Inflammatory macrophage treated with lipopolysaccharide for 4 hours (primary cell): ENCODE measurements around the gene GRIA3.
"Not testable (repeated sequence)": the region's sequence is repeated elsewhere in the genome, so short reads cannot be mapped to it uniquely, and the experiment has no call there.

Experiments used
- DNase-seq: peaks from one replicate; pipeline ENCODE4 v3.0.0-alpha.2; 2020

The GRIA3 gene

DNA sequence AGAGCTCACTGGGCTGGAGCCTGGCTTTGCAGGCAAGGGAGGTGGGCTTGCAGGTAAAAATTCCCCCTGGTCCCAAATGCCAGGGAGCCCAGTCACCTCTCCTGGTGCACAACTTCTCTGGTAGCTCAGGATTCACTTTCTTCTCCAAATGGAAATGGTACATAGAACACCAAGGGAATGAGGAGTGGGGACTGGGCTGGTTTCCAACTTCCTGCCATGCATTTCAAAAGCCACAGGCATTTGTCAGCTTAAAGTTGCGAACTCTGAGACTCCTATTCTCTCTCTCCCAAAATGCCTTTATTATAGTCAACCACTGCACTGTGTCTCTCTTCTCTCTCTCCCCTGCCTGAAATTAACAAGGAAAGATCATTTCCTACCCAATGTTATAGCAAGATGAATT lies 177.3 kb downstream of the GRIA3 start:
- no peak for DNase-seq

DNA sequence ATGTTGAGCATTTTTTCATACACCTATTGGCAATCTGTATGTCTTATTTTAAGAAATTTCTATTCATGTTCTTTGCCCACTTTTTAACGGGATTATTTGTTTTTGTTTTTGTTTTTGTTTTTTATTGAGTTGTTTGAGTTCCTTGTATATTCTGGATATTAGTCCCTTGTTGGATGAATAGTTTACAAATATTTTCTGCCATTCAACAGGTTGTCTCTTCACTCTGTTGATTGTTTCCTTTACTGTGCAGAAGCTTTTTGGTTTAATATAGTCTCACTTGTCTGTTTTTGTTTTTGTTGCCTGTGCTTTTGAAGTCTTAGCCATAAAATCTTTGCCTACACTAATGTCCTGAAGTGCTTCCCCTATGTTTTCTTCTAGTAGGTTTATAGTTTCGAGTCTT lies 202.1 kb downstream of the GRIA3 start:
- not testable (repeated sequence) for DNase-seq

DNA sequence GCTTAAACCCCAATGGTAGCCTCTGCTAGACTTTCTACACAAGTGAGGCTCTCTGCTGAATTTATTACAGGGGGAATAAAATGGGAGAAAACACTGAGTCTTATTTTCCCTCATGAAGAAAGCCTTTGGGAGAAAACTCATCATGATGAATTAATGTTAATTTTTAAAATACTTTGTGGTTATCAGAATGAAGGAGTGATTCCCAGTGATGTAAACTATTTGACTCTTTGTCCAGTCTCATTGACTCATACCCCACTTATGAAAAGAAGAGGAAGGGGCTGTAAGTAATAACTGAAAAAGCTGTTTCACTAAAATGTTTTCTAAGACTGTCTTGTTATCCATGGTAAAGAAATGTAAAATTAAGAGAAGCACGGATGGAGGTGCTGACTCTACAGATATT lies 208.8 kb downstream of the GRIA3 start:
- DNase-seq, result no peak

GRCh38 chrX:123399709-123400108 lies 215.6 kb downstream of the GRIA3 start:
- DNase-seq, result no peak

GRCh38 chrX:123405231-123405630 lies 221.2 kb downstream of the GRIA3 start:
- no peak for DNase-seq

- no peak for DNase-seq
These were observed 225.0 kb downstream of the GRIA3 start for GRCh38 chrX:123408821-123409737.

DNA sequence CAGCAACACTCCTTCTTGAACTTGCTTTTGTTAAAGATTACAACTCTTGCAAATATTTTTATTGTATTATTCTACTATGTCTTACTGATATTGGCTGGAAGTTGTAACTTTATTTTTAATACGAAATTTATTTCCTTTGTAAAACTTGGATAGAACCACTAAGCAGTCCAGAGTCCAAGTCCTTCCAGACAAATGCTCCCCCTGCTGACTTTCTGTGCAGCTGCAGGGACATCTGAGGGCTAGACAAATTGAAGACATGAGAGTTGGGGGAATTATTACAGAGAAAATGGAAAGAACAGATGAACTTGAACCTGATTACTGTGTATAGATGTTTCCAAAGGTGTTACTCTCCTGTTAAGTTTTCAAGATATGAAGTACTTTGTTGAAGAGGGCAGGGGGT lies 238.8 kb downstream of the GRIA3 start:
- no peak for DNase-seq

DNA sequence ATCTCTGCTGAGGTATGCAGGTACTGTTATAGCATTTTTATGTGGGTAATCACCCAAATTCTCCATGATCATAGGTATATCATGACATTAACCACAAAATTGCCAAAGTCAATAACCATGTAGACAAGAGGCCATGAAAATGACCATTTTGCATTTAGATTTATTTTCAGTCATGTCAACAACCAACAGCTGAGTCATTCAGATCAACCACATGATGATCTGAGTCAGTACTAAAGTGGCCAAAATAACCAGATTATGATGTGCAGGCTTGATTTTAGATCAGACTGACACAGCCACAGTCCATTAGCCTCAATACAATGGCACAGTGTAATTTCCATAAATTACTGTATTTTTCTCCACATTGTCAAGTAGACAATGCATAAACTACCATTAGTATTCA lies 240.5 kb downstream of the GRIA3 start:
- peak; percentile 0 for DNase-seq

- DNase-seq, result no peak
These were observed 241.4 kb downstream of the GRIA3 start for GRCh38 chrX:123425471-123425870.

DNA sequence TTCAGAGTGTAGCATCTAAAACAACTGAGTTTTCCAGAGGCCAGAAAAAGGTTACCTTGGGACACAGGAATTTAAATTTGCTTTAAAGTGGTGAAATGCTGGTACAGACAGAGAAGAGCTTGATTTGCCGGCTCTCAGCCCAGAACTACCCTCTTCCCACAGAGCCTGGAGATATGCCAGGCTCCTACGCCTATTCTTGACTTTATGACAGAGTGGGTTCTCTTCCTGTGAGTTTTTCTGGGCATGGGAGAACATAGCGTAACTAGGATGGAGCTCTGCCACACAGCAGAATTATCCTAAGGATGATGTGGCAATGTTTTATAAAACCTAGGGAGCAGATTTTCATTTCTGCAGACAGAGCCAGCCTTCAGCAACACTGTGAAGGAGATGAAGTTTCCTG lies 241.8 kb downstream of the GRIA3 start:
- DNase-seq, result no peak

GRCh38 chrX:123432361-123433150 lies 248.5 kb downstream of the GRIA3 start:
- DNase-seq, result no peak

GRCh38 chrX:123436512-123437136 lies 252.5 kb downstream of the GRIA3 start:
- DNase-seq, result no peak

DNA sequence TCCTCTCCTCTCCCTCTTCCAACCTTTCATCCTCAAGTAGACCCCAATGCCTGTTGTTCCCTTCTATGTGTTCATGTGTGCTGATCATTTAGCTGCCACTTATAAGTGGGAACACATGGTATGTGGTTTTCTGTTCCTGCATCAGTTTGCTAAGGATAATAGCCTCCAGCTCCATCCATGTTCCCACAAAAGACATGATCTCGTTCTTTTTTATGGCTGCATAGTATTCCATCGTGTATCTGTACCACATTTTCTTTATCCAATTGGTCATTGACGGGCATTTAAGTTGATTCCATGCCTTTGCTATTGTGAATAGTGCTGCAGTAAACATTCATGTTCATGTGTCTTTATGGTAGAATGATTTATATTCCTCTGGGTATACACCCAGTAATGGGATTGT lies 255.8 kb downstream of the GRIA3 start:
- not testable (repeated sequence) for DNase-seq

- DNase-seq, result no peak
These were observed 258.7 kb downstream of the GRIA3 start for GRCh38 chrX:123442764-123443163.

GRCh38 chrX:123447506-123447905 lies 263.4 kb downstream of the GRIA3 start:
- DNase-seq, result no peak

GRCh38 chrX:123449335-123449734 lies 265.3 kb downstream of the GRIA3 start:
- no peak for DNase-seq

- DNase-seq, result no peak
These were observed 266.1 kb downstream of the GRIA3 start for GRCh38 chrX:123450222-123450621.

DNA sequence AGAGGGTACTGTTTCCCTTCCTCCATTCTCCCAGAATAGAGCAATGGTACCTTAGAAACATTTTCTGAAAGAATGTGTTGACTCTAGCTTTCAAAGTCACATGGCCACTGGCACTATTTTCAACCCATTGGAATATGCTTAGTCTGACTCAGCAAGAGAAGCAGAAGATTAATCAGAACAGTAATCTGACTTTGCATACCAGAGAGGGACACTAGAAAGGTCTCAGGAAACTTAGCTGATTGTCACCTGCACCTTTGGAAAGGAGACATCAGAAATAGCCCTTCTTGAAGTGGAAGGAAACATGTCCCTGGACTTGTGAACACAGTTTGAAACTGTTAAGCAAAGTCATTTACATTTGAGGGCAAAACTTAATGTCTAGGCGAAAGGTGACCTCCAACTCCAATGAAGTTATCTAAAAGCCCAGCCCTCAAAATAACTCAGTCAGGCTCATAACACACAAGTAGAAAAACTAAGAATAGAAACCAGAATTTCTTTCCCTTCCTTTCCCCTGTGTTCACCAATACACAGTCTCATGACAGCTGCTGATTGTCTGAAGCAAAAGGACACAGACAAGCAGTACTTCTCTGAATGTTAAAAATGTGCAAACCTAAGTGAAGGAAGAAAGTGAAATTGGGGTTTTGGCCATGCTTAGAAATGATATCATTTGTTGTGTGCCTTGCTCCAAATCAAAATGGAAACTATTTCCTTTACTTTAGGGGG lies 270.8 kb downstream of the GRIA3 start:
- DNase-seq, result no peak

DNA sequence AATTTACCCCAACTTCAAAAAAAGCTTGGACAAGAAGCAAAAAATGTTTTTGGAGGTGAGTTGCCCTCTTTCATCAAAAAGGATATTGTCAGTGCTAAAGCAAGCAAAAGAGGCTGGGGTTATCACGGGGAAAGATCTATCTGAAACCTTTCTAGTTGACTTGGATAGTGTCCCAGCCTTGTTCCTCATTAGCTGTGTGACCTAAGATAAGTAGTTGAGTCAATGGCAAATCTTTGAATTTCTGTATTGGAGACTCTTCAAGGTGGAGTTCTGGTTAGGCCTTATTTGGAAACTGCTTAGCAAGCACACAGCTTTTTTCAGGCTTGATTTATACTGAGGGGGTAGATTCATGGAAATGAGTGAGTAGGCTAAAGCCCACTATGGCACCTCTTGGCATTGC lies 271.6 kb downstream of the GRIA3 start:
- DNase-seq, result no peak

GRCh38 chrX:123464709-123465108 lies 280.6 kb downstream of the GRIA3 start:
- no peak for DNase-seq

DNA sequence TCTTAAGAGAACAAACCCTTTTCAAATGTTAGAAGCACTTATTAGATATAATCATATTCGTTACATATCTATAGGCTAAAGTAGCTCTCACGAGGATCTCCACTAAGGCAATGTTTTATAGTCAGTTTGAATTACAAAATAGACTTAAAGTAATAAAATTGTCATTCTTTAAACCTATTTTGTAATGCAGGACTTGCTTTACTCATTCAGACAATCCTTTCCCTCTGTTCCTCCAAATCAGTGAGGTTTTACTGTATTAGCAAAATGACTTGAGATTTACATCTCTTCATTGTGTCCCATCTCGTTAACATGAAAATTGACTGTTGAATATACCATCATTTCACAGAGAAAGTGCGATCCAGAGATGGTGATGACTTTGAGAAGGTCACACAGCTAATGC lies 284.4 kb downstream of the GRIA3 start:
- no peak for DNase-seq

GRCh38 chrX:123475068-123475724 lies 291.1 kb downstream of the GRIA3 start:
- DNase-seq, result no peak
